MM.1S (cell line): ENCODE measurements around the gene TEKTIP1.

Experiments
- DNase-seq: peaks from one replicate; pipeline ENCODE4 v3.0.0-alpha.2; 2015
- H2AFZ ChIP-seq: fragments of 300-600 bp; sonication (generic); 2 replicates; pipeline ENCODE4 v1.6.0; 2016; ENCODE audit warnings: antibody characterized with exemption, low read length
- H3F3A ChIP-seq: fragments of 300-600 bp; sonication (generic); 2 replicates; pipeline ENCODE4 v1.6.1; 2016; ENCODE audit warnings: mild to moderate bottlenecking, antibody characterized with exemption, low read length, moderate library complexity, mixed read lengths; ENCODE audit not compliant: insufficient read depth
- H3K27ac ChIP-seq: fragments of 300-600 bp; sonication (generic); 2 replicates; pipeline ENCODE4 v1.5.1; 2016; ENCODE audit warnings: mild to moderate bottlenecking, low read length
- H3K27me3 ChIP-seq: fragments of 300-600 bp; sonication (generic); replicated peaks from 2 replicates; pipeline ENCODE4 v1.6.0; 2016; ENCODE audit warnings: low read length; ENCODE audit not compliant: insufficient read depth
- H3K36me3 ChIP-seq: fragments of 300-600 bp; sonication (generic); replicated peaks from 2 replicates; pipeline ENCODE4 v1.6.1; 2016; ENCODE audit warnings: mild to moderate bottlenecking, low read length, mixed read lengths; ENCODE audit not compliant: insufficient read depth
- H3K4me1 ChIP-seq: fragments of 300-600 bp; sonication (generic); 2 replicates; pipeline ENCODE4 v1.6.1; 2016; ENCODE audit warnings: low read length, mixed read lengths
- H3K4me2 ChIP-seq: fragments of 300-600 bp; sonication (generic); 2 replicates; pipeline ENCODE4 v1.6.0; 2016; ENCODE audit warnings: low read depth, low read length
- H3K4me3 ChIP-seq: fragments of 300-600 bp; sonication (generic); 2 replicates; pipeline ENCODE4 v1.5.1; 2016; ENCODE audit warnings: low read length, mixed read lengths
- H3K79me2 ChIP-seq: fragments of 300-600 bp; sonication (generic); 2 replicates; pipeline ENCODE4 v1.6.1; 2016; ENCODE audit warnings: mixed run types, low read length, mixed read lengths
- H3K9ac ChIP-seq: fragments of 300-600 bp; sonication (generic); 2 replicates; pipeline ENCODE4 v1.6.1; 2016; ENCODE audit warnings: low read length, mixed read lengths
- H3K9me2 ChIP-seq: fragments of 300-600 bp; sonication (generic); replicated peaks from 2 replicates; pipeline ENCODE4 v1.6.1; 2016; ENCODE audit warnings: mild to moderate bottlenecking, low read length, mixed read lengths; ENCODE audit not compliant: insufficient read depth
- H3K9me3 ChIP-seq: fragments of 300-600 bp; sonication (generic); replicated peaks from 2 replicates; pipeline ENCODE4 v1.6.1; 2016; ENCODE audit warnings: mild to moderate bottlenecking, low read length, mixed read lengths; ENCODE audit not compliant: insufficient read depth
- H4K20me1 ChIP-seq: fragments of 300-600 bp; sonication (generic); 2 replicates; pipeline ENCODE4 v1.6.1; 2016; ENCODE audit warnings: mild to moderate bottlenecking, low read length, moderate library complexity, mixed read lengths; ENCODE audit not compliant: insufficient read depth
- CTCF ChIP-seq: fragments of 300-600 bp; sonication (generic); IDR thresholded peaks from 2 replicates; pipeline ENCODE4 v1.5.1; 2016; ENCODE audit warnings: antibody characterized with exemption, low read length, mixed read lengths
- EZH2 ChIP-seq: fragments of 300-600 bp; sonication (generic); optimal IDR thresholded peaks from 2 replicates; pipeline ENCODE3; 2017; ENCODE audit warnings: low read depth, mild to moderate bottlenecking, antibody characterized with exemption, low read length, mixed read lengths
- EZH2phosphoT487 ChIP-seq: fragments of 300-600 bp; sonication (generic); IDR thresholded peaks from 2 replicates; pipeline ENCODE4 v1.6.1; 2018; ENCODE audit warnings: antibody characterized with exemption, low read length

Gene TEKTIP1

GRCh38 chr19:3511506-3512251 lies 27.3 kb upstream of the TEKTIP1 start:
- H3K4me1 ChIP-seq = peaks cover 6% of the 10 kb centered on the region
- TF ChIP-seq CTCF = no peak
- no peak for TF ChIP-seq EZH2
- TF ChIP-seq EZH2phosphoT487 = no peak
- no peak overlapping the region for H3K9ac ChIP-seq
- peaks cover 100% of the 10 kb centered on the region for H3K79me2 ChIP-seq
- no peak overlapping the region for H2AFZ ChIP-seq
- H3K4me2 ChIP-seq = no peak overlapping the region
- DNase-seq = no peak
- no peaks in the 10 kb centered on the region for H3K9me2 ChIP-seq
- H3F3A ChIP-seq = no peaks in the 10 kb centered on the region
- H3K9me3 ChIP-seq = no peaks in the 10 kb centered on the region
- no peak overlapping the region for H3K4me3 ChIP-seq
- no peak overlapping the region for H3K27ac ChIP-seq
- H3K36me3 ChIP-seq = no peaks in the 10 kb centered on the region
- H4K20me1 ChIP-seq = no peaks in the 10 kb centered on the region
- no peaks in the 10 kb centered on the region for H3K27me3 ChIP-seq

GRCh38 chr19:3512562-3513228 lies 26.3 kb upstream of the TEKTIP1 start:
- H3K27ac ChIP-seq = no peak overlapping the region
- H3K9ac ChIP-seq = no peak overlapping the region
- no peak for DNase-seq
- H4K20me1 ChIP-seq = no peaks in the 10 kb centered on the region
- H3K4me1 ChIP-seq = no peaks in the 10 kb centered on the region
- no peaks in the 10 kb centered on the region for H3K9me2 ChIP-seq
- no peak overlapping the region for H3K4me2 ChIP-seq
- H3K9me3 ChIP-seq = no peaks in the 10 kb centered on the region
- no peak overlapping the region for H2AFZ ChIP-seq
- no peaks in the 10 kb centered on the region for H3K36me3 ChIP-seq
- H3K27me3 ChIP-seq = no peaks in the 10 kb centered on the region
- no peak overlapping the region for H3K4me3 ChIP-seq
- H3F3A ChIP-seq = no peaks in the 10 kb centered on the region
- no peak for TF ChIP-seq EZH2phosphoT487
- TF ChIP-seq CTCF = no peak
- no peak for TF ChIP-seq EZH2
- H3K79me2 ChIP-seq = peaks cover 100% of the 10 kb centered on the region

GRCh38 chr19:3513229-3514140 lies 25.5 kb upstream of the TEKTIP1 start:
- TF ChIP-seq EZH2phosphoT487 = no peak
- no peak for TF ChIP-seq CTCF
- TF ChIP-seq EZH2 = no peak
- H4K20me1 ChIP-seq = no peaks in the 10 kb centered on the region

More at GRCh38 chr19:3513229-3514140, 25.5 kb upstream of the TEKTIP1 start:
- no peaks in the 10 kb centered on the region for H3K9me2 ChIP-seq
- no peak overlapping the region for H2AFZ ChIP-seq
- peaks cover 100% of the 10 kb centered on the region for H3K79me2 ChIP-seq
- DNase-seq = no peak
- H3K9me3 ChIP-seq = no peaks in the 10 kb centered on the region
- H3K36me3 ChIP-seq = no peaks in the 10 kb centered on the region
- H3K4me3 ChIP-seq = no peak overlapping the region
- H3K4me1 ChIP-seq = no peaks in the 10 kb centered on the region
- H3K27ac ChIP-seq = no peak overlapping the region
- no peak overlapping the region for H3K4me2 ChIP-seq
- no peak overlapping the region for H3K9ac ChIP-seq
- H3K27me3 ChIP-seq = no peaks in the 10 kb centered on the region
- H3F3A ChIP-seq = no peaks in the 10 kb centered on the region
